Measurements from ENCODE around the gene TANC1.

The TANC1 gene

DNA sequence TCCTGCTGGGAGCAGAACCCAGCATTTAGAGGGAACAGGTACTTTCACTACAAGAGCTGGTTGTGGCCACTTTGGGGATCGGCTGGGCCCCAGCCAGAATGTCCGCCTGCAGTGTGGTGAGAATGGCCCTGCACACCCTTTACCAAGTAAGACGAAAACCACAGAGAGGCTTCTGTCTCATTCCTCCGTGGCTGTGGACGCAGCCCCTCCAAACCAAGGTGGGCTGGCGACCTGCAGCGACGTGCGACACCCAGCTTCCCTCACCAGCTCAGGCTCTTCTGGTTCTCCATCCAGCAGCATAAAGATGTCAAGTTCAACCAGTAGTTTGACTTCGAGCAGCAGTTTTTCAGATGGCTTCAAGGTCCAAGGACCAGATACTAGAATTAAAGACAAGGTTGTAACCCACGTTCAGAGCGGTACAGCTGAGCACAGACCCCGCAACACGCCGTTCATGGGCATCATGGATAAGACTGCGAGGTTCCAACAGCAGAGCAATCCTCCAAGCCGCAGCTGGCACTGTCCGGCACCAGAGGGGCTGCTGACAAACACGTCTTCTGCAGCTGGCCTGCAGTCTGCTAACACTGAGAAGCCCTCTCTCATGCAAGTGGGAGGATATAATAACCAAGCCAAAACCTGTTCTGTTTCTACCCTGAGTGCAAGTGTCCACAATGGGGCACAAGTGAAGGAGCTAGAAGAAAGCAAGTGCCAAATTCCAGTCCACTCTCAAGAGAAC lies 261.9 kb downstream of the TANC1 start:
- DNase-seq, result no peak

DNA sequence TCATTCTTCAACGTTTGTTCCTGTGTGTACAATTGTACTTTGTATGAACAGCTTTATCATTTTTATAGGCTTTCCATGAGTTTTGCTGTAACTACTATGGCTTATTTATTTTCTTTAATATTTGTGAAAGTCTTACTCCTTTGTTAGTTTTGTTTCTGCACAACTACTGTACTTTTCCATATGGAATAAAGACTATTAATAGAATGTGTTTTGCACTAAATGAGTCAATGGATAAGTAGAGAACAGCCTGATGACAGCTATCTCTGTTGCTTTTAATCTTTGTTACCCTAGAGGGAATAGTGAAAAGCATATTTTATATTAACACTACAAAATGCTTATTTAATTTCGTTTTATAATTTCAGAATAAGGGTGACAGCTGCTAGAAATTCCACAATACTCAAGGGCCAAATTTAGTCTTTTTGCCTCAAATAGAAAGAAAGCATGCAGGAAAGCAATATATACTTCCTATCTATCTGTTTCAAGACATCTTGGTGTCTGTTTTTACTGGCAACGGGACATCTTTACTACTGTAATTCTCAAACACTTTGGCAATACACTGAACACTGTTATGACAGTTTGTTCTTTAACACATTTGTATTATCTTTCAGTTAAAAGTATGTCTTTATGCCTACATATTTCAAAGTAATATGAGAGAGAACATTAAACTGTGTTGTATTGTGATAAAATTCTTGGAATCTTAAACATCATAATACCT lies 264.2 kb downstream of the TANC1 start:
- DNase-seq, result no peak

DNA sequence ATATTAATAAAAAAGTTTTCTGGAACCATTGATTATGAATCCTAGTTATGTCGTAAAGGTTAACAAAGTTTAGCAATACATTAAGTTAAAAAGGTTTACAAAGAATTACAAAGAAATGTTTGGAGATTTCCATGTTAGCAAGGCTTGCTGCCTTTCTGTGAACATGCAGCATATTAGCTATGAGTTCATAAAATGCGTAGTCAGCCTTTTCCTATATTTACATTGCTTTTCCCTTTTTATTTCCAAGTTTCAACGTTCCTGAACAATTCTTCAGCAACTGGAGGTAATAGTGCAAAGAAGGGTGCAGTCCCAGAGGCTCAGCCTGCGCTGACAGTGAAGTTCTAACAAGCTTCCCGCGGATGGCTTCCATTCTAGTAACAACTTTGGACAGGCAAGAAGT lies 266.4 kb downstream of the TANC1 start:
- no peak for DNase-seq

DNA sequence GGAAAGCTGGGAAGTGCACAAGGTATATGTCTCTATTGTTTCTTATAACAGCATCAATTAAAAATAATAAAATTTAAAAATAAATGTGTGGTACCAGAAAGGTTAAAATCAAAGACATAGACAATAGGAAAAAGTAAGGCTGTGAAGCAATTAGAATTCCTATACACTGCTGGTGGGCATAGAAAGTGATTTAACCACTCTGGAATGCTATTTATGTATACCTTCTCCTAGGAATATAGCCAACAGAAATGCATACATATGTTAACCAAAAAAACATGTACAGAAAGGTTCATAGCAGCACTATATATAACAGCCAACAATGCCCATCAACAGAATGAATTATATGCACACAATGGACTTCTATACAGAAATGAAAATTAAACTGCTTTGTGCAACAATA lies 275.1 kb downstream of the TANC1 start:
- DNase-seq, result no peak

DNA sequence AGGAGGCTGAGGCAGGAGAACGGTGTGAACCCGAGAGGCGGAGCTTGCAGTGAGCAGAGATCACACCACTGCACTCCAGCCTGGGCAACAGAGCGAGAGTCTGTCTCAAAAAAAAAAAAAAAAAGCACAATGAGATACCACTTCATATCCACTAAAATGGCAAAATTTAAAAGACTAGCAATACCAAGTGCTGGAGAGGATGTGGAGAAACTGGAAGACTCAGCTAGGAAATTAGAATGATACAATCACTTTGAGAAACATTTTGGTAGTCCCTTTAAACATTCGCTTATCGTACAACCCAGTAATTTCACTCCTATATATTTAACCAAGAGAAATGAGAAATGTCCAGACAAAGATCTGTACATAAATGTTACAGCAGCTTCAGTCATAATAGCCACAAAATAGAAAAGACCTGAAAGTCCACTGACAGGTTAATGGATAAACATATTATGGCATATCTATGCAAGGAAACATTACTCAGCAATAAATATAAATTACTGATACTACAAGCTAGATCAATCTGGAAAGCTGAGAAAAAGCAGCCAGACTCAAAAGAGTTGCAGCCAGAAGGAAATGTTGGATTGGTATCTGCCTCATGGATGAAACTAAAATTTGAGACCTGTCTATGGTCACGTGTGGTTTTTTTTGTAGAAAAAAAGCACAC lies 278.0 kb downstream of the TANC1 start:
- DNase-seq, result no peak

DNA sequence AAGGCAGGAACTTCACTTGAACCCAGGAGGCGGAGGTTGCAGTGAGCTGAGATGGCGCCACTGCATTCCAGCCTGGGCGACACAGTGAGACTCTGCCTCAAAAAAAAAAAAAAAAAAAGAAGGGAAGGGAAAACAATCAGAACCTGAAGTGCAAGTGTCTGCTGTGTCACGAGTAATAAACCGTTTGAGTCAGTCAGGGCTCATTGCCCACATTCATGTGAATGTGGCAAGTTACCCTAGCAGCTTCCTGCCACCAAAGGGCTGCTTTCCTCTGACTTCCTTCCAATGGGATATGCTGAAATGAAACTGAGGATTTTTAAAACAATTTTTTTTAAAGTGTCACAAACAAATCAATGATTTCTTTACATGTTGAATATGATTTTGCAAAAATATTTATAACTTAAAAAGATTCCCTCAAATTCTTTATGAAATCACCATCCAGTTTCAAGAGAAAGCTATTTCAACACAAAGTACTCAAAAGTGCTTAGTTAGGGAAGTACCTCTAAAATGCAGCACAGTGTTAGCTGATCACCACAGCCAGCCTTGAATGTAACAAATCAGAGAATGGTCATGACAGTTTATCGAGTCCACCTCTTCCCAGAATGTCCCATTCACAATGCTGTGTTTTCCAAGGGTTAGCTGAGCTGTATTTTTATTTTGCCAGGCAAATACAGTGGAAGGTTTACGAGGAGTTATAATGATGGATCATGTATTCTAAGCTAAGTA lies 281.7 kb downstream of the TANC1 start:
- peak; percentile 72 for DNase-seq

DNA sequence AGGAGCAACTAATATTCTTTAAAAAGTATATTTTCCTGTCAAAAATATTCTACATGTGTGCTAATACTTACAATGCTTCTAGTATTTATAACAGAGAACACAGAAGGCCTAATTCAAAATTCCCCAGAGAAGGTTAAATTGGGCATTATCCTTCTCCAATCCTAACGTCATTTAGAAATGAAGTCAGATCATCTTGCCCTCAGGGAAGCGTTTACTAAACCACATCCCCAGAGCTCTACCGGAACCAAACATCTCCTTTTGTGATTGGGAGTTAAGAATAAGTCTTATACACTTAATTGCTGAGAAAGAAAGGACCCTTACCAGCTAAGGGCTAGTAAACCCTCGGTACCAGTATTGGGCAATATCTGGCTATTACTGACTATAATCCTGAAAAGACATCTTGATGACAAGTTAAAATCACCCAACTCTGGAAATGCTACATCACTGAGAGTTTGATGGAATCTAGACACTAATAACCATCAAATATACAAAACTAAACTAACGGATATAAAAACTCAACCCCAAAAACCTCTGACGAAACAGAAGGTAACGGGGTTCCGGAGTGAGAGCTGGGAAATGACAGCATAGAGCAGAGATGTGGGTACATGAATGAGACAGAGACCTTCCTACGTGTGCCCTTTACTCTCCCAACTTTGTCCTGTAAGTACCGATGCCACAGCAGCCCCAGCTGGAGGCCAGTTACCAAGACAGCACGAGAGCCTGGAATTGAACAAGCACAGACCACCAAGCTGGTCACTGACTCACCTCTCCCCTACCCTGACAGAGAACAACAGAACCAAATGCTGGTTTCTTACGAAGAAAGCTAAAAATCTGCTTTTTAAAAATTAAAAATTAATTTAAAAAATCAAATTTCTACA lies 283.1 kb downstream of the TANC1 start:
- DNase-seq, result no peak

DNA sequence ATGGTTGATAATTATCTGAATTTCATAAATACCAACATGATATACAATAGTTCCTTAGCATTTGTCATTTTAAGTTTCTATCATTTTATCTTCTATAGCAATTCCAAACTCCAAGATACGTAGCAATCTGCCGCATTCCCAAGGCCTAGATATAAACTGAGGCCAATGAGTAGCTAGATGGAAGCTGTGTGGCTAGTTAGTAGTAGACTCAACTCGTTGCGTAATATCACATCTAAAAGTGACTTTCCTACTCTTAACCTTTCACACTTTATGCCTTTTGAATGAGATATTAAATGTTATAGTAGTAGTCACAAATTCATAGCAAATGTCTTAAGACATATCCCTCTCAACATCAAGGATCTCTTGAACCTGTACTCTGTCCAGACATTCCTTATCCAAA lies 284.5 kb downstream of the TANC1 start:
- DNase-seq, result no peak

DNA sequence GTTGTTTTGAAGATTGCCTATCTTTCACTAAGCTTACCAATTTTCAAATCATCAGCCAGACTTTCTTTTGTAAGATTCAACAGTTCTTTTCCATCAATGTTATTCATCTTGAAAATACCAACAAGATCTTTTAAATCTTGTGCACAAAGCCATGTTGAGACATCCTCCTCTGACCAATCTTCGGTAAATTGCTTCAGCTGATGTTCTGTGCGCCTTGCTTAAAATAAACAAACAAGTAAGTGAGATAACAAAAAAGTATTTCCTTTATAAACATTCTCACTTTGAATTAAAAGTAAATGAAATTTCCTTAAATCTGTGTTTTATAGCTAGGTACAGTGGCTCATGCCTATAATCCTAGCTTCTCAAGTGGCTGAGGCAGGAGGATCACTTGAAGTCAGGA lies 287.7 kb downstream of the TANC1 start:
- no peak for DNase-seq

DNA sequence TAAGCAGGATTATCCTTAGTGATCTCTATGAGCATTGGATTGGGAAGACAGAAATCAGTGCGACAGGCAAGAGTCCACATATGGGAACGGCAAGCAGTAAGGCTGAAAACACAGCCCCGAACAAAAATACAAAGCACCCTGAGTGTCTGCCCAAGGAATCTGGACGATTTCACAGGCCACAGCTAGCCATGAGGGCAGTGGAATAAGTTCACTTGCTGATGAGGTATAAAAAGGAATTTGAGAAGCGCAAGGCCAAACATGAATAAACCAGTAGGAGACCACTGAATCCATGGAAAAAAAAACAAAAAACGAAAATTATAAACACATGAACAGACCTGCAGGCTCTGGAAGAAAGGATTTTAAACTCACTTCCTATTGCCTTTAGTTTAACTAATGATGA lies 293.8 kb downstream of the TANC1 start:
- DNase-seq, result no peak

DNA sequence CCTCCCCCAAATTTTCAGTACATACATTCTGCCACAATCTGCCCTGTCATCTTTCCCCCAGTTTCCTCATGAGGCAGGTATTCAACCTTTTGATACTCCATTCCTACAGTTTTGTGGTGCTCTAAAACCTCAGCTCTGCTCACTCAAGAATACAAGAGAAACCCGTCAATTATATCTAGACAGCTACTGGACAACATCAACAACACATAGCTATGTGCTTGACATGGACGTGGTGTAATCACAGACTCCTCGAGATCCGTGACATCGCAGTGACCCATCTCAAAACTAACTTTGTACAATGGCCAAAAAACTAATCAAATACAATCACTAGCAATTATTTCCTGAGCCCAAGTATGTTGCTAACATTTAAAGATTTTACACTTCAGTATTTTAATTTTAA lies 294.5 kb downstream of the TANC1 start:
- no peak for DNase-seq

DNA sequence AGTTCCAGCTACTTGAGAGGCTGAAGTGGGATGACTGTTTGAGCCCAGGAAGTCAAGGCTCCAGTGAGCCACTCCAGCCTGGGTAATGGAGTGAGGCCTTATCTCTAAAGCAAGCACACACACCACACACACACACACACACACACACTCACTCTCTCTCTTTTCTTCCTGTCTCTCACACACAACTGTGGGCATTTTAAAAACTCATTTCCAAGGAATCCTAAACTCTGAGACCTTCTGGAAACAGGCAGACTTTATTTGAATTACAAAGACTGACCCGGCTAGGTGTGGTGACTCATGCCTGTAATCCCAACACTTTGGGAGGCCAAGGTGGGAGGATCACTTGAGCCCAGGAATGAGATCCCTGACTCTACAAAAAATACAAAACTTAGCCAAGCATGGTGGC lies 296.7 kb downstream of the TANC1 start:
- DNase-seq, result peak; percentile 31

DNA sequence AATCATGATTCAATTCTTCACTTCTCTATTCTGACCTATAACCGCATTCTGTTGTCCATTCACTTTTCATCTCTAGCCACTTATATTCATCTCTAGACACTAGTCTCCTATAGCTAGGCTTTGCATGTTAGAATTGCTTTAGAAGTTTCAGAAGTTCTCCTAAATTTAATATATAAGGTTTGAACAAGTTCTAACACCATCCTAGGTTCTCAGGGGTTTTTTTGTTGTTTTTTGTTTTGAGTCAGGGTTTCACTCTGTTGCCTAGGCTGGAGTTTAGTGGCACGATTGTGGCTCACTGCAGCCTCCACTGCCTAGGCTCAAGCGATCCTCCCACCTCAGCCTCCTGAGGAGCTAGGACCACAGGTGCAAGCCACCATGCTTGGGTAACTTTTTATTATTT lies 298.1 kb downstream of the TANC1 start:
- DNase-seq, result no peak

DNA sequence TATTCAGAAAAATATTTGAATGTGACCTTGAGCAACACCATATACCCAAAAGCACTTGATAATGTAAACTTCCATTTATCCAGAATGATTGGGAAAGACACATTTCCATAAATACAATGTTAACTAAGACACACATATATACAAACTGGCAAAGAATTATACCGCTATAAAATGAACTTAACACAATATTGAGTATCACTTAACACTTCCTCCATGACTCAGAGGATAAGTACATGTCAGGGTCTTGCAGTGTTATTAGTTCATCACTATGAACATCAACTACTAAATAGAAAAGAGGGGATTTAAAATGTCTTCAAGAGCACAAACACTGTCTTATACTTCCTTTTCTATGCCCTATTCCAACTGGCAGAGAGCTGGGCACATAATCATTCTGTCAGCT lies 299.5 kb downstream of the TANC1 start:
- no peak for DNase-seq

DNA sequence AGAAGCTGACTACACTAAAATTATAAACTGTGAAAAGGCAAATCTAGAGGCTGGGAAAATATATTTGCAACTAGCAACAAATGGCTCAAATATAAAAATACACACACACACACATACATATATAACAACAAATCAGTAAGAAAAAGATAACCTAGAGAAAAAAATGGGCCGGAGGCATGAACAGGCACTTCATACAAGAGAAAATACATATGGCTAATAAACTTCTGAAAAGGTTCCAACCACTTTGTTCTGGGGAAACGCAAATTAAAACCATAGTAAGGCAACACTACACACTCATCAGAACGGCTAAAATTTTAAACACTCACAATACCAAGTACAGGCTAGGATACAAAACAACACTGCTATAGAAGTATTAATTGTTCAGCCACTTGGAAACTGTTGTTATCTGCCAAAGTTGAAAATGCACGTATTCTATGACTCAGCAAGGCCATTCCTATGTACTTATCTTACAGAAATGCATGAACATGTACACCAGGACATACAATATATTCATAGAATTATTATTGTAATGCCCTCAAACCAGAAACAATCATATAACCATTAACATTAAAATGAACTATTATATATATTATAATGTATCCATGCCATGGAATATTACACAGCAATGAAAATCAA lies 302.4 kb downstream of the TANC1 start:
- DNase-seq, result peak; percentile 24

DNA sequence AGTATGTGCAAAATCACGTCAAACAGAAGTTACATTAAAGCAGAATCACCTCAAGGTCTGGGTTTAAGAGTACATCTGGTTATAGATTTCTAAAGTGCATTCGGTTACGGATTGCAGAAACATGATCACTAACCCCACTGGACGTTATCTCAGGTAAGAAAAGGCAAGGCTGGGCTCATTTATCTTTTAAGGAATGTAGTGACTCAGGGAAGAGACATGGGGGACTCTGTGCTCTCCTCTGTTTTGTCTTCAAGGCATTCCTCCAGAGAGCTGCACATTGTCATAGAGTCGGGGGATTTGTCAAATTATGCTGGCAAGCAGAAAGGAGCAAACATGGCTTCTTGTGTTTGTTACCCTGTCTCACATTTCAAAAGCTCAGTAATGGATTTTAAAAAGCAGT lies 303.7 kb downstream of the TANC1 start:
- DNase-seq, result no peak

DNA sequence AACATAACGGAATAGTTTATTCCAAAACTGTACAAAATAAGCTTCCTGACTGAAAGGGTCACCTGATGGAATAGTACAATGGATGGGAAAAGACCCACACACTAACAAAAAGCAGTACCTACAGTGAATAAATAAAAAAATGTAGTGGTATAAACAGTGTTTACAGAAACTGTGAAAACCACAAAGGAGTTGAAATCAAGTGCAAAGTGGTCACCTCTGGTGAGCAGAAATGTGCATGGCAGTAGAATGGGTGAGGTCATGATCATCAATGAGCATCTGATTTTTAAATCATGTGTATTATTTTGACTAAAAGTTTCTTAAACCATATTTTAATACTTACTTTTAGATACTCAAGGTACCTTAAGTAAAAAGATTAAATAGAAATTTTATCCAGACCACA lies 306.7 kb downstream of the TANC1 start:
- DNase-seq, result no peak

DNA sequence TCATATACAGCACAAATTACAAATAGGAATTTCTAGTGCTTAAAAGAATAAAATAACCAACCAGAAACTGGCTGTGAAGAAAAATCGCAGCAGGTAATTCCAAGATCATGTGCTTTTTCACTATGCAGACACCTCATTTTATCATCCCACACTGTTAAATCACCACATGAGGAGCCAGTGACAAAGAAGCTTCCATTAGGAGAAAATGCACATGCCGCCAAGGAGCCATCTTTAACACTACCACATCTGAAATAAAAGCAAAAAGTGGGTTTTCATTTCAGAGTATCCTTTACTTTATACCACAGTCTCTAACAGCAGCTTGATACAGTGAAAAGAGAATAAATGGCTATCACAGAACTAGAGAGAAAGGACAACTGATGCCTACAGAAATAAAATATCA lies 311.3 kb downstream of the TANC1 start:
- no peak for DNase-seq

DNA sequence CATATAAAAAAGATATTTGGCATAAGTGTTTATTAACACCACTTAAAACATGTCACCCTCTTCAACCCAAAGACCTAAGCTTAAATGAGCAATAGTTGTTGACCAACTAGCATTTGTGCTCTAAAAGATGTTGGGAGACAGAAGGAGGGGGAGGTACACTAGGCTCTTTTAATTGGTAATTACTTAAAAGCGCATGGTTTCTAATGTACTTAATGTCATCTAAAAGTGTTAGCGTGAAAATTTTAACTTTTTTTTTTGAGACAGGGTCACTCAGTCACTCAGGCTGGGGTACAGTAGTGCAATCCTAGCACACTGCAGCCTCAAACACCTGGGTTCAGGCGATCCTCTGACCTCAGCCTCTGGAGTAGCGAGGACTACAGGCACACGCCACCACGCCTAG lies 312.6 kb downstream of the TANC1 start:
- DNase-seq, result no peak
